Parathyroid adenoma (tissue), 2 donors: ENCODE data around the gene PIK3R5.
A peak's percentile ranks its signal among the peaks of the same experiment; 100 is the strongest.

ENCODE experiments used
- H2AFZ ChIP-seq: fragments of 300-600 bp; sonication (generic); one replicate; pipeline ENCODE4 v1.7.0; 2017; ENCODE audit warnings: antibody characterized with exemption, mild to moderate bottlenecking
- H3K27ac ChIP-seq: fragments of 300-600 bp; sonication (generic); one replicate; pipeline ENCODE4 v1.7.0; 2017
- H3K27me3 ChIP-seq: fragments of 300-600 bp; sonication (generic); one replicate; pipeline ENCODE4 v1.7.0; 2017; ENCODE audit warnings: low read length; ENCODE audit not compliant: control insufficient read depth, insufficient read depth
- H3K36me3 ChIP-seq: fragments of 300-600 bp; sonication (generic); one replicate; pipeline ENCODE4 v1.7.0; 2017; ENCODE audit warnings: low read length; ENCODE audit not compliant: control insufficient read depth, insufficient read depth
- H3K4me1 ChIP-seq: fragments of 300-600 bp; sonication (generic); one replicate; pipeline ENCODE4 v1.7.0; 2017; ENCODE audit warnings: control low read depth
- H3K4me2 ChIP-seq: fragments of 300-600 bp; sonication (generic); one replicate; pipeline ENCODE4 v1.7.0; 2017; ENCODE audit warnings: low read length
- H3K4me3 ChIP-seq: fragments of 300-600 bp; sonication (generic); one replicate; pipeline ENCODE4 v1.7.0; 2017; ENCODE audit warnings: low read depth, low read length
- H3K79me2 ChIP-seq: fragments of 300-600 bp; sonication (generic); one replicate; pipeline ENCODE4 v1.7.0; 2017; ENCODE audit warnings: control low read depth
- H3K9ac ChIP-seq: fragments of 300-600 bp; sonication (generic); one replicate; pipeline ENCODE4 v1.7.0; 2017; ENCODE audit warnings: mild to moderate bottlenecking
- H3K9me3 ChIP-seq: fragments of 300-600 bp; sonication (generic); one replicate; pipeline ENCODE4 v1.7.0; 2017; ENCODE audit warnings: low read length; ENCODE audit not compliant: control insufficient read depth
- CTCF ChIP-seq: fragments of 300-600 bp; sonication (generic); IDR thresholded peaks from one replicate; pipeline ENCODE4 v1.7.0; 2017; ENCODE audit warnings: antibody characterized with exemption, mild to moderate bottlenecking
- donor health status: primary hyperparathyroidism.

Gene PIK3R5

GRCh38 chr17:8965394-8966168, at the start of gene PIK3R5:
Gene PIK3R5, minus strand, starts transcription at chr17:8965707. Its CDS starts 54,213 bp downstream, at chr17:8911494.
- H3K27ac ChIP-seq: no peak within 1 kb of the TSS
- H3K36me3 ChIP-seq: no peaks in the 10 kb centered on the region
- H2AFZ ChIP-seq: no peak within 1 kb of the TSS
- H3K27me3 ChIP-seq: no peaks in the 10 kb centered on the region
- H3K4me1 ChIP-seq: no peaks in the 10 kb centered on the region
- H3K4me3 ChIP-seq: no peak within 1 kb of the TSS
- H3K4me2 ChIP-seq: peak within 1 kb of the TSS; percentile 42
- H3K9ac ChIP-seq: no peak within 1 kb of the TSS
- H3K9me3 ChIP-seq: no peaks in the 10 kb centered on the region
- no peaks in the 10 kb centered on the region for H3K79me2 ChIP-seq
- TF ChIP-seq CTCF: no peak

- Histone ChIP-seq H2AFZ (no peak overlapping the region), H3K9me3 (no peaks in the 10 kb centered on the region), H3K36me3 (no peaks in the 10 kb centered on the region), H3K4me1 (no peaks in the 10 kb centered on the region), H3K4me2 (no peak overlapping the region), H3K27me3 (no peaks in the 10 kb centered on the region), H3K27ac (no peak overlapping the region), H3K9ac (no peak overlapping the region), H3K79me2 (no peaks in the 10 kb centered on the region), H3K4me3 (no peak overlapping the region)
- no peak for TF ChIP-seq CTCF
These were observed 45.5 kb upstream of the PIK3R5 start for GRCh38 chr17:9011001-9011400.

GRCh38 chr17:9009737-9010136, 44.2 kb upstream of the PIK3R5 start:
- Histone ChIP-seq H3K4me1 (no peaks in the 10 kb centered on the region), H3K27me3 (no peaks in the 10 kb centered on the region), H2AFZ (no peak overlapping the region), H3K4me2 (no peak overlapping the region), H3K9ac (no peak overlapping the region), H3K27ac (no peak overlapping the region), H3K36me3 (no peaks in the 10 kb centered on the region), H3K9me3 (no peaks in the 10 kb centered on the region), H3K79me2 (no peaks in the 10 kb centered on the region), H3K4me3 (no peak overlapping the region)
- no peak for TF ChIP-seq CTCF

GRCh38 chr17:9009096-9009495, 43.6 kb upstream of the PIK3R5 start:
- Histone ChIP-seq H3K9ac (no peak overlapping the region), H2AFZ (no peak overlapping the region), H3K9me3 (no peaks in the 10 kb centered on the region), H3K79me2 (no peaks in the 10 kb centered on the region), H3K27ac (no peak overlapping the region), H3K4me2 (no peak overlapping the region), H3K4me3 (no peak overlapping the region), H3K4me1 (no peaks in the 10 kb centered on the region), H3K36me3 (no peaks in the 10 kb centered on the region), H3K27me3 (peaks cover under 1% of the 10 kb centered on the region)
- no peak for TF ChIP-seq CTCF
